GM23338 (cell line): ENCODE measurements around the gene POLR3A. TPM values are rescaled to one million over a fixed set of nuclear protein-coding genes. Genes with fewer than 3 reads are reported as not detected.

ENCODE experiments used
- ATAC-seq: fragments of 200-7000 bp; cut with Tn5 transposase; 3 replicates; pipeline ENCODE4 v1.9.1; 2020
- DNase-seq: peaks from one replicate; pipeline ENCODE4 v3.0.0-alpha.2; 2015; ENCODE audit warnings: low spot score
- H2AFZ ChIP-seq: fragments of 200-600 bp; sonication (generic); 2 replicates; pipeline ENCODE4 v1.8.0; 2016; ENCODE audit warnings: antibody characterized with exemption, mild to moderate bottlenecking, moderate library complexity
- H3F3A ChIP-seq: fragments of 200-600 bp; sonication (generic); replicated peaks from 2 replicates; pipeline ENCODE4 v1.8.0; 2017; ENCODE audit warnings: antibody characterized with exemption, mixed run types, low read depth
- H3K27ac ChIP-seq: fragments of 200-600 bp; sonication (generic); 2 replicates; pipeline ENCODE4 v1.6.1; 2016; ENCODE audit warnings: low read depth
- H3K27me3 ChIP-seq: fragments of 200-600 bp; sonication (generic); 2 replicates; pipeline ENCODE4 v1.8.0; 2016; ENCODE audit warnings: mild to moderate bottlenecking, mixed run types, moderate library complexity; ENCODE audit not compliant: insufficient read depth
- H3K36me3 ChIP-seq: fragments of 200-600 bp; sonication (generic); 2 replicates; pipeline ENCODE4 v1.8.0; 2016; ENCODE audit warnings: mild to moderate bottlenecking; ENCODE audit not compliant: insufficient read depth
- H3K4me1 ChIP-seq: fragments of 200-600 bp; sonication (generic); 2 replicates; pipeline ENCODE4 v1.8.0; 2016; ENCODE audit warnings: mild to moderate bottlenecking, moderate library complexity; ENCODE audit not compliant: insufficient read depth
- H3K4me2 ChIP-seq: fragments of 200-600 bp; sonication (generic); 2 replicates; pipeline ENCODE4 v1.7.1; 2017; ENCODE audit warnings: mixed run types
- H3K4me3 ChIP-seq: fragments of 200-600 bp; sonication (generic); 2 replicates; pipeline ENCODE4 v1.6.1; 2016; ENCODE audit warnings: mixed run types
- H3K79me2 ChIP-seq: fragments of 200-600 bp; sonication (generic); replicated peaks from 2 replicates; pipeline ENCODE4 v1.8.0; 2017; ENCODE audit warnings: mild to moderate bottlenecking; ENCODE audit not compliant: insufficient read depth
- H3K9me2 ChIP-seq: fragments of 200-600 bp; sonication (generic); 2 replicates; pipeline ENCODE4 v1.8.0; 2017; ENCODE audit not compliant: insufficient read depth
- H4K20me1 ChIP-seq: fragments of 200-600 bp; sonication (generic); replicated peaks from 2 replicates; pipeline ENCODE4 v1.8.0; 2017; ENCODE audit warnings: mild to moderate bottlenecking; ENCODE audit not compliant: insufficient read depth
- H3K27ac Mint-ChIP-seq: 2 replicates; pipeline ENCODE4 v1.8.0; 2020; ENCODE audit warnings: inconsistent platforms, mild to moderate bottlenecking, moderate library complexity, mixed read lengths
- H3K27me3 Mint-ChIP-seq: 3 replicates; pipeline ENCODE4 v1.8.0; 2022; ENCODE audit warnings: low read depth, mild to moderate bottlenecking, moderate library complexity, mixed read lengths, inconsistent platforms; ENCODE audit not compliant: insufficient read depth, poor library complexity
- H3K36me3 Mint-ChIP-seq: 3 replicates; pipeline ENCODE4 v1.8.0; 2021; ENCODE audit warnings: low read depth, mild to moderate bottlenecking, inconsistent platforms, moderate library complexity, mixed read lengths
- H3K4me1 Mint-ChIP-seq: 3 replicates; pipeline ENCODE4 v1.8.0; 2020; ENCODE audit warnings: mild to moderate bottlenecking, inconsistent platforms, mixed read lengths
- H3K4me3 Mint-ChIP-seq: 3 replicates; pipeline ENCODE4 v1.8.0; 2021; ENCODE audit warnings: moderate library complexity, mild to moderate bottlenecking, inconsistent platforms, mixed read lengths
- H3K9me3 Mint-ChIP-seq: 3 replicates; pipeline ENCODE4 v1.8.0; 2020; ENCODE audit warnings: moderate library complexity, mild to moderate bottlenecking, inconsistent platforms, mixed read lengths
- CREB1 ChIP-seq: fragments of 250-450 bp; sonication (Bioruptor Pico); IDR thresholded peaks from 2 replicates; pipeline ENCODE4 v1.5.0; 2020; ENCODE audit warnings: low read depth, mild to moderate bottlenecking, moderate library complexity
- EZH2 ChIP-seq: fragments of 200-600 bp; sonication (generic); IDR thresholded peaks from one replicate; pipeline ENCODE4 v1.8.0; 2017; ENCODE audit warnings: antibody characterized with exemption, mild to moderate bottlenecking, low read depth; ENCODE audit not compliant: unreplicated experiment
- EZH2phosphoT487 ChIP-seq: fragments of 200-600 bp; sonication (generic); IDR thresholded peaks from one replicate; pipeline ENCODE4 v1.8.1; 2018; ENCODE audit warnings: antibody characterized with exemption; ENCODE audit not compliant: unreplicated experiment
- JUNB ChIP-seq: IDR thresholded peaks from one replicate; pipeline ENCODE4 v1.6.1; 2016; ENCODE audit warnings: antibody characterized with exemption; ENCODE audit not compliant: unreplicated experiment
- NANOG ChIP-seq: IDR thresholded peaks from 2 replicates; pipeline ENCODE4 v1.6.1; 2016; ENCODE audit warnings: antibody characterized with exemption, borderline replicate concordance
- POLR2AphosphoS5 ChIP-seq: IDR thresholded peaks from 2 replicates; pipeline ENCODE4 v1.6.1; 2016; ENCODE audit warnings: antibody characterized with exemption, low read depth
- REST ChIP-seq: IDR thresholded peaks from one replicate; pipeline ENCODE4 v1.6.1; 2018; ENCODE audit warnings: antibody characterized with exemption; ENCODE audit not compliant: unreplicated experiment
- STAT1 ChIP-seq: IDR thresholded peaks from one replicate; pipeline ENCODE4 v1.6.1; 2016; ENCODE audit warnings: antibody characterized with exemption; ENCODE audit not compliant: unreplicated experiment
- ZNF114 ChIP-seq: fragments of 250-450 bp; sonication (Bioruptor Pico); IDR thresholded peaks from 2 replicates; pipeline ENCODE4 v1.5.0; 2020; ENCODE audit warnings: mild to moderate bottlenecking, moderate library complexity
- ZNF331 ChIP-seq: fragments of 250-450 bp; sonication (Bioruptor Pico); IDR thresholded peaks from 2 replicates; pipeline ENCODE4 v1.5.0; 2020; ENCODE audit warnings: low read depth, mild to moderate bottlenecking, moderate library complexity
- polyA plus RNA-seq: library from polyadenylated mRNA; unstranded; fragments of >200 nt; fragmentation: Nextera tagmentation; extraction: Ambion mirVana; gene quantifications from 2 replicates; pipeline ENCODE4 v1.2.1, GENCODE V29; 2016
- total RNA-seq: library from RNA; depleted of rRNA; stranded (reverse); fragments of >200 nt; shearing (Covaris generic); gene quantifications from 2 replicates; pipeline ENCODE4 v1.2.3, GENCODE V29; 2014
- TF ChIP-seq, protein P1 (sequence below), 2 experiments: fragments of 200-600 bp in 1 of 2; sonication (generic) in 1 of 2; conservative IDR thresholded peaks; 2 replicates each; pipeline versions ENCODE4 v1.5.1 to v1.6.1; 2016 to 2017; ENCODE audit warnings: antibody characterized with exemption in 2 of 2, low read depth in 2 of 2, mild to moderate bottlenecking in 2 of 2, moderate library complexity in 1 of 2
- TF ChIP-seq, protein P2 (sequence below): fragments of 250-450 bp; sonication (Bioruptor Pico); IDR thresholded peaks from 2 replicates; pipeline ENCODE4 v1.5.0; 2020; ENCODE audit warnings: mild to moderate bottlenecking, moderate library complexity
- TF ChIP-seq, protein P3 (sequence below): IDR thresholded peaks from 2 replicates; pipeline ENCODE4 v1.6.1; 2016; ENCODE audit warnings: antibody characterized with exemption

The POLR3A gene
- total and polyA plus RNA-seq, 2 experiments from 2014 or later: 11.6 to 35.5 TPM

DNA sequence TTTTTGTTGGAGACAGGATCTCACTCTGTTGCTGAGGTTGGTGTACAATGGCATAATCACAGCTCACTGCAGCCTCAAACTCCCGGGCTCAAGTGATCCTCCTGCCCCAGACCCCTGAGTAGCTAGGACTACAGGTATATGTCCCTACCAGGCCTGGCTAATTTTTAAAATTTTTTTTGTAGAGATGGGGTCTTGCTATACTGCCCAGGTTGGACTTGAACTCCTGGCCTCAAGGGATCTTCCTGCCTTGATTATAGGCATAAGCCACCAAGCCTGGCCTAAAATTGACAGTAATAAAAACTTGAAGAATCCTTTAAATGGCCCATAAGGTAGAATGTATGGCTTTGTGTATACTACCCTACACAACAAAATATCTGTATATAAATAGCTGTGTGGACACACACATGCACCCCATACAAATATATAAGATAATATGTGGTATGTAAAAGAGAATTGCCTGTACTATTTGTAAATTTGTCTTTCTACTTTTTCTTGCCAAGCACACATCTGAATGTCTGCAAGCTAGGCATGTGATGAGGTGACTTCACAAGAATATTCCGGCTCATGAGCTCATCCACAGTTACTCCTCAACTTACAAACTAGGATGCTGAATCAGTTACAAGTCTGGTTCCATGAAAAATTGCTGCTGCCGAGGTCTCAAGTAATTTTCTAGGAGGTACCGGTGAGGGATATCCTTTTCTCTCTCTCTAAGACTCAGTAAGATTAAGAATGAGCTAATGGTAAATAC is 26.6 kb downstream of the POLR3A start:
- Mint-ChIP-seq H3K9me3 (no peaks in the 10 kb centered on the region), H3K36me3 (peaks cover 88% of the 10 kb centered on the region), H3K27me3 (peaks cover 2% of the 10 kb centered on the region), H3K4me3 (no peak overlapping the region), H3K27ac (no peak overlapping the region), H3K4me1 (no peaks in the 10 kb centered on the region)
- H3K27me3 ChIP-seq: no peaks in the 10 kb centered on the region
- no peak overlapping the region for H3K4me3 ChIP-seq
- DNase-seq (no peak), ATAC-seq (no peak)
- H3K4me2 ChIP-seq: no peak overlapping the region
- H4K20me1 ChIP-seq: peaks cover 9% of the 10 kb centered on the region
- no peaks in the 10 kb centered on the region for H3K4me1 ChIP-seq
- no peak overlapping the region for H2AFZ ChIP-seq
- 0 out of 2 replicates have a peak, but pooled peaks cover 4% of the 10 kb centered on the region for H3F3A ChIP-seq
- H3K9me2 ChIP-seq: no peaks in the 10 kb centered on the region
- no peak overlapping the region for H3K27ac ChIP-seq
- H3K36me3 ChIP-seq: peaks cover 90% of the 10 kb centered on the region
- TF ChIP-seq REST: no peak
- no peak for TF ChIP-seq EZH2
- no peak for TF ChIP-seq CREB1 (CRISPR knock-in tag)
- no peak for TF ChIP-seq STAT1
- TF ChIP-seq, protein P1, sequence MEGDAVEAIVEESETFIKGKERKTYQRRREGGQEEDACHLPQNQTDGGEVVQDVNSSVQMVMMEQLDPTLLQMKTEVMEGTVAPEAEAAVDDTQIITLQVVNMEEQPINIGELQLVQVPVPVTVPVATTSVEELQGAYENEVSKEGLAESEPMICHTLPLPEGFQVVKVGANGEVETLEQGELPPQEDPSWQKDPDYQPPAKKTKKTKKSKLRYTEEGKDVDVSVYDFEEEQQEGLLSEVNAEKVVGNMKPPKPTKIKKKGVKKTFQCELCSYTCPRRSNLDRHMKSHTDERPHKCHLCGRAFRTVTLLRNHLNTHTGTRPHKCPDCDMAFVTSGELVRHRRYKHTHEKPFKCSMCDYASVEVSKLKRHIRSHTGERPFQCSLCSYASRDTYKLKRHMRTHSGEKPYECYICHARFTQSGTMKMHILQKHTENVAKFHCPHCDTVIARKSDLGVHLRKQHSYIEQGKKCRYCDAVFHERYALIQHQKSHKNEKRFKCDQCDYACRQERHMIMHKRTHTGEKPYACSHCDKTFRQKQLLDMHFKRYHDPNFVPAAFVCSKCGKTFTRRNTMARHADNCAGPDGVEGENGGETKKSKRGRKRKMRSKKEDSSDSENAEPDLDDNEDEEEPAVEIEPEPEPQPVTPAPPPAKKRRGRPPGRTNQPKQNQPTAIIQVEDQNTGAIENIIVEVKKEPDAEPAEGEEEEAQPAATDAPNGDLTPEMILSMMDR (conservative IDR thresholded peaks at IDR 0.05; ENCODE audit: low read depth in 2 of 2): no peak
- no peak for TF ChIP-seq EZH2phosphoT487
- TF ChIP-seq JUNB: no peak
- TF ChIP-seq, protein P2, sequence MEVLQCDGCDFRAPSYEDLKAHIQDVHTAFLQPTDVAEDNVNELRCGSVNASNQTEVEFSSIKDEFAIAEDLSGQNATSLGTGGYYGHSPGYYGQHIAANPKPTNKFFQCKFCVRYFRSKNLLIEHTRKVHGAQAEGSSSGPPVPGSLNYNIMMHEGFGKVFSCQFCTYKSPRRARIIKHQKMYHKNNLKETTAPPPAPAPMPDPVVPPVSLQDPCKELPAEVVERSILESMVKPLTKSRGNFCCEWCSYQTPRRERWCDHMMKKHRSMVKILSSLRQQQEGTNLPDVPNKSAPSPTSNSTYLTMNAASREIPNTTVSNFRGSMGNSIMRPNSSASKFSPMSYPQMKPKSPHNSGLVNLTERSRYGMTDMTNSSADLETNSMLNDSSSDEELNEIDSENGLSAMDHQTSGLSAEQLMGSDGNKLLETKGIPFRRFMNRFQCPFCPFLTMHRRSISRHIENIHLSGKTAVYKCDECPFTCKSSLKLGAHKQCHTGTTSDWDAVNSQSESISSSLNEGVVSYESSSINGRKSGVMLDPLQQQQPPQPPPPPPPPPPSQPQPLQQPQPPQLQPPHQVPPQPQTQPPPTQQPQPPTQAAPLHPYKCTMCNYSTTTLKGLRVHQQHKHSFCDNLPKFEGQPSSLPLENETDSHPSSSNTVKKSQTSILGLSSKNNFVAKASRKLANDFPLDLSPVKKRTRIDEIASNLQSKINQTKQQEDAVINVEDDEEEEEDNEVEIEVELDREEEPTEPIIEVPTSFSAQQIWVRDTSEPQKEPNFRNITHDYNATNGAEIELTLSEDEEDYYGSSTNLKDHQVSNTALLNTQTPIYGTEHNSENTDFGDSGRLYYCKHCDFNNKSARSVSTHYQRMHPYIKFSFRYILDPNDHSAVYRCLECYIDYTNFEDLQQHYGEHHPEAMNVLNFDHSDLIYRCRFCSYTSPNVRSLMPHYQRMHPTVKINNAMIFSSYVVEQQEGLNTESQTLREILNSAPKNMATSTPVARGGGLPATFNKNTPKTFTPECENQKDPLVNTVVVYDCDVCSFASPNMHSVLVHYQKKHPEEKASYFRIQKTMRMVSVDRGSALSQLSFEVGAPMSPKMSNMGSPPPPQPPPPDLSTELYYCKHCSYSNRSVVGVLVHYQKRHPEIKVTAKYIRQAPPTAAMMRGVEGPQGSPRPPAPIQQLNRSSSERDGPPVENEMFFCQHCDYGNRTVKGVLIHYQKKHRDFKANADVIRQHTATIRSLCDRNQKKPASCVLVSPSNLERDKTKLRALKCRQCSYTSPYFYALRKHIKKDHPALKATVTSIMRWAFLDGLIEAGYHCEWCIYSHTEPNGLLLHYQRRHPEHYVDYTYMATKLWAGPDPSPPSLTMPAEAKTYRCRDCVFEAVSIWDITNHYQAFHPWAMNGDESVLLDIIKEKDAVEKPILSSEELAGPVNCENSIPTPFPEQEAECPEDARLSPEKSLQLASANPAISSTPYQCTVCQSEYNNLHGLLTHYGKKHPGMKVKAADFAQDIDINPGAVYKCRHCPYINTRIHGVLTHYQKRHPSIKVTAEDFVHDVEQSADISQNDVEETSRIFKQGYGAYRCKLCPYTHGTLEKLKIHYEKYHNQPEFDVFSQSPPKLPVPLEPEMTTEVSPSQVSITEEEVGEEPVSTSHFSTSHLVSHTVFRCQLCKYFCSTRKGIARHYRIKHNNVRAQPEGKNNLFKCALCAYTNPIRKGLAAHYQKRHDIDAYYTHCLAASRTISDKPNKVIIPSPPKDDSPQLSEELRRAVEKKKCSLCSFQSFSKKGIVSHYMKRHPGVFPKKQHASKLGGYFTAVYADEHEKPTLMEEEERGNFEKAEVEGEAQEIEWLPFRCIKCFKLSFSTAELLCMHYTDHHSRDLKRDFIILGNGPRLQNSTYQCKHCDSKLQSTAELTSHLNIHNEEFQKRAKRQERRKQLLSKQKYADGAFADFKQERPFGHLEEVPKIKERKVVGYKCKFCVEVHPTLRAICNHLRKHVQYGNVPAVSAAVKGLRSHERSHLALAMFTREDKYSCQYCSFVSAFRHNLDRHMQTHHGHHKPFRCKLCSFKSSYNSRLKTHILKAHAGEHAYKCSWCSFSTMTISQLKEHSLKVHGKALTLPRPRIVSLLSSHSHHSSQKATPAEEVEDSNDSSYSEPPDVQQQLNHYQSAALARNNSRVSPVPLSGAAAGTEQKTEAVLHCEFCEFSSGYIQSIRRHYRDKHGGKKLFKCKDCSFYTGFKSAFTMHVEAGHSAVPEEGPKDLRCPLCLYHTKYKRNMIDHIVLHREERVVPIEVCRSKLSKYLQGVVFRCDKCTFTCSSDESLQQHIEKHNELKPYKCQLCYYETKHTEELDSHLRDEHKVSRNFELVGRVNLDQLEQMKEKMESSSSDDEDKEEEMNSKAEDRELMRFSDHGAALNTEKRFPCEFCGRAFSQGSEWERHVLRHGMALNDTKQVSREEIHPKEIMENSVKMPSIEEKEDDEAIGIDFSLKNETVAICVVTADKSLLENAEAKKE: no peak
- no peak for TF ChIP-seq ZNF114 (CRISPR knock-in tag)
- no peak for TF ChIP-seq POLR2AphosphoS5
- TF ChIP-seq, protein P3, sequence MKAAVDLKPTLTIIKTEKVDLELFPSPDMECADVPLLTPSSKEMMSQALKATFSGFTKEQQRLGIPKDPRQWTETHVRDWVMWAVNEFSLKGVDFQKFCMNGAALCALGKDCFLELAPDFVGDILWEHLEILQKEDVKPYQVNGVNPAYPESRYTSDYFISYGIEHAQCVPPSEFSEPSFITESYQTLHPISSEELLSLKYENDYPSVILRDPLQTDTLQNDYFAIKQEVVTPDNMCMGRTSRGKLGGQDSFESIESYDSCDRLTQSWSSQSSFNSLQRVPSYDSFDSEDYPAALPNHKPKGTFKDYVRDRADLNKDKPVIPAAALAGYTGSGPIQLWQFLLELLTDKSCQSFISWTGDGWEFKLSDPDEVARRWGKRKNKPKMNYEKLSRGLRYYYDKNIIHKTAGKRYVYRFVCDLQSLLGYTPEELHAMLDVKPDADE: no peak
- TF ChIP-seq ZNF331 (CRISPR knock-in tag): no peak
- no peak for TF ChIP-seq NANOG
- peaks cover 13% of the 10 kb centered on the region; the same call in 1 of the 2 replicates for H3K79me2 ChIP-seq
